ENCODE results near the gene PCGF1. TPM values are rescaled to one million over a fixed set of nuclear protein-coding genes. Genes with fewer than 3 reads are reported as not detected.

The PCGF1 gene
- total and polyA plus RNA-seq, 2 of the 13 experiments (the other 11 are each of a cell fraction or from before 2014, with no cell fraction given): 20.4 to 22.6 TPM

DNA sequence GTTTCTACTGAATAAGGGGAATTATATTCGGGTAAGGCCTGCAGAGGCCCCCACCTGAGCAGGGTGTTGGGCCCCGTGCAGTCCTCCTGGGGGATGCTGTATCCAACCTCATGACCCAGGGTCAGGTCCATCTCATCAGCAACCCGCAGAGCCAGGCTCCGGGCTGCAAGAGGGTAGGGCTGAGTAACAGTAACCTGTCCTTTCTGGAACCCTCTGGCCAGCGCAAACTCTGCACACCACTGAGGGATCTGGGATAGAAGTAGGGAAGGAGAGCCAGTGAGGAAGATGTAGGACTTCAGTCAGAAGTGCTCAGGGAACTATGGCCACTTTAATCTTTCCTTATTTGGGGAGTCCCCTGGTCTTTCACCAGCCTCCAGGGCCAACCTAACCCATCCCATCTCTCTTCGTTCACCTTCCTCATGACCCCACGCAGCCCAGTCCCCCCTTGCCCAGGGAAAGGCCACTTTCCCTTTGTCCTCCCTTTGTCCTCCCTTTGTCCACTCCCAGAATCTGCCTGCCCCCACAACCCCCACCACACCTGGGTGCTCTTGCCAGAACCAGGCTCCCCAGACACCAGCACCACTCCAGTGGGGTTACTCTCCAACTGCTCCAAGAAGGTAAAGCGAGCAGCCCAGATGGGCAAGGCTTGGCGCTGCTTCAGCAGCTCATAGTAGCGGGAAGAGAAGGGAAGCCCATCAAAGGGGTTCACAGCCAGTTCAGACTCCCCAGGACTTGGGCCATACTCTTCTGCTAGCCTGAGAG is 17.6 kb upstream of the PCGF1 start:
- peaks cover 51% of the 10 kb centered on the region for H3K4me1 ChIP-seq (ENCODE audit: insufficient read depth, low read length)
- ATAC-seq (no peak), DNase-seq (ENCODE audit: low spot score) (no peak), FAIRE-seq (no peak)
- H3K9me3 ChIP-seq (ENCODE audit: low read length): no peaks in the 10 kb centered on the region
- intact Hi-C loops (cut with micrococcal nuclease; ENCODE audit: unreplicated experiment) (no loop called here), in situ Hi-C loops (cut with HindIII; ENCODE audit: extremely low pct_ligation_motif_present, low pct_unique_long_range_greater_than_20kb) (no loop called here)
- peaks cover 45% of the 10 kb centered on the region for H3K79me2 ChIP-seq (ENCODE audit: insufficient read depth, low read length)
- 91% methylated on average over 10 of the region's 10 CpGs for WGBS (ENCODE audit: low lambda C conversion rate)
- no peaks in the 10 kb centered on the region; a peak in 1 of 5 replicates for H3K27me3 ChIP-seq (ENCODE audit: control insufficient read depth in 1 of 2, insufficient read depth in 2 of 2, low read length in 2 of 2)
- peak overlapping the region; percentile 89 for H3K27ac ChIP-seq (ENCODE audit: extremely low read length, insufficient read depth, low read length)
- H3K4me3 ChIP-seq (replicated peaks in 1 of 3; ENCODE audit: insufficient read depth in 1 of 3, low read depth in 2 of 3, low read length in 3 of 3): peak overlapping the region; percentile 45 to 76 (median 62)
- H3K4me2 ChIP-seq (ENCODE audit: low read depth, low read length): peak overlapping the region; percentile 100
- CTCF ChIA-PET (ENCODE audit: low intra/inter-chr PET ratio, low total read pairs): no interaction called here
- BruUV-seq (replicated peaks): no TSS peak
- H2AFZ ChIP-seq (ENCODE audit: low read length): peak overlapping the region; percentile 20
- H4K20me1 ChIP-seq (ENCODE audit: insufficient read depth, low read length): no peaks in the 10 kb centered on the region
- peaks cover 21 to 46% of the 10 kb centered on the region in 2 experiments for H3K36me3 ChIP-seq (replicated peaks in 1 of 2; ENCODE audit: control insufficient read depth in 1 of 2, insufficient read depth in 2 of 2, low read length in 2 of 2)
- POLR2A ChIA-PET: interaction anchor here (1.1 to 5.4 kb wide), 11 partner anchors 12 to 83 kb away, joined by 4 to 135 read pairs (median 10); partner anchors contain the start of genes CCDC142, LBX2, MRPL53 and PCGF1
- peak overlapping the region; percentile 83 for H3K9ac ChIP-seq (ENCODE audit: insufficient read depth, low read depth, low read length)
- no peak for TF ChIP-seq NPAS2 (CRISPR knock-in tag; IDR thresholded peaks at IDR 0.05; ENCODE audit: borderline replicate concordance)
- TF ChIP-seq SALL2 (CRISPR knock-in tag; IDR thresholded peaks at IDR 0.05): no peak
- TF ChIP-seq MTA1 (CRISPR knock-in tag; IDR thresholded peaks at IDR 0.05; ENCODE audit: borderline replicate concordance): peak; percentile 61; the same call in 1 of the 2 replicates
- TF ChIP-seq SNAPC2 (CRISPR knock-in tag; IDR thresholded peaks at IDR 0.05): 0 out of 2 replicates have a peak, but pooled peaks have one; percentile 37
- no peak for TF ChIP-seq ZMAT3 (CRISPR knock-in tag; conservative IDR thresholded peaks at IDR 0.05)
- TF ChIP-seq ZNF788 (CRISPR knock-in tag; IDR thresholded peaks at IDR 0.05; ENCODE audit: borderline replicate concordance): 0 out of 2 replicates have a peak, but pooled peaks have one; percentile 5
- peak; percentile 54; the same call in 1 of the 2 replicates for TF ChIP-seq ZNF790 (CRISPR knock-in tag; IDR thresholded peaks at IDR 0.05; ENCODE audit: borderline replicate concordance)
- TF ChIP-seq, protein P1, sequence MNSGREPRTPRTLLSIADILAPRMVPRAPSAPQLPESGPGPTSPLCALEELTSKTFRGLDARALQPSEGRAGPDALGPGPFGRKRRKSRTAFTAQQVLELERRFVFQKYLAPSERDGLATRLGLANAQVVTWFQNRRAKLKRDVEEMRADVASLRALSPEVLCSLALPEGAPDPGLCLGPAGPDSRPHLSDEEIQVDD (CRISPR knock-in tag; IDR thresholded peaks at IDR 0.05; ENCODE audit: borderline replicate concordance): 0 out of 2 replicates have a peak, but pooled peaks have one; percentile 27
- peak; percentile 78 for TF ChIP-seq ZBTB38 (CRISPR knock-in tag; IDR thresholded peaks at IDR 0.05)
- TF ChIP-seq MTERF4 (CRISPR knock-in tag; IDR thresholded peaks at IDR 0.05): 0 out of 2 replicates have a peak, but pooled peaks have one; percentile 78
- TF ChIP-seq HES4 (CRISPR knock-in tag; IDR thresholded peaks at IDR 0.05; ENCODE audit: borderline replicate concordance): peak; percentile 57; the same call in 1 of the 2 replicates
- TF ChIP-seq NBN (conservative IDR thresholded peaks at IDR 0.05): no peak
- no peak for TF ChIP-seq ZFP36 (IDR thresholded peaks at IDR 0.05; ENCODE audit: borderline replicate concordance, low read depth, low read length, partially characterized antibody)
- TF ChIP-seq ZNF780A (CRISPR knock-in tag; IDR thresholded peaks at IDR 0.05): no peak
- TF ChIP-seq, protein P2, sequence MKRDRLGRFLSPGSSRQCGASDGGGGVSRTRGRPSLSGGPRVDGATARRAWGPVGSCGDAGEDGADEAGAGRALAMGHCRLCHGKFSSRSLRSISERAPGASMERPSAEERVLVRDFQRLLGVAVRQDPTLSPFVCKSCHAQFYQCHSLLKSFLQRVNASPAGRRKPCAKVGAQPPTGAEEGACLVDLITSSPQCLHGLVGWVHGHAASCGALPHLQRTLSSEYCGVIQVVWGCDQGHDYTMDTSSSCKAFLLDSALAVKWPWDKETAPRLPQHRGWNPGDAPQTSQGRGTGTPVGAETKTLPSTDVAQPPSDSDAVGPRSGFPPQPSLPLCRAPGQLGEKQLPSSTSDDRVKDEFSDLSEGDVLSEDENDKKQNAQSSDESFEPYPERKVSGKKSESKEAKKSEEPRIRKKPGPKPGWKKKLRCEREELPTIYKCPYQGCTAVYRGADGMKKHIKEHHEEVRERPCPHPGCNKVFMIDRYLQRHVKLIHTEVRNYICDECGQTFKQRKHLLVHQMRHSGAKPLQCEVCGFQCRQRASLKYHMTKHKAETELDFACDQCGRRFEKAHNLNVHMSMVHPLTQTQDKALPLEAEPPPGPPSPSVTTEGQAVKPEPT (CRISPR knock-in tag; IDR thresholded peaks at IDR 0.05; ENCODE audit: low read depth): peak; percentile 77; the same call in 1 of the 2 replicates
- no peak for TF ChIP-seq HNF4G (IDR thresholded peaks at IDR 0.05; ENCODE audit: borderline replicate concordance, low read depth, low read length)
- no peak for TF ChIP-seq HNF4G (CRISPR knock-in tag; IDR thresholded peaks at IDR 0.05; ENCODE audit: borderline replicate concordance, low read depth)
